Fibroblast of mammary gland (primary cell): Measurements from ENCODE around the gene SLC22A4.
A peak's percentile ranks its signal among the peaks of the same experiment; 100 is the strongest.

Experiments used
- DNase-seq: peaks from one replicate; pipeline ENCODE4 v3.0.0-alpha.2; 2010; ENCODE audit warnings: low read depth
- H3K4me3 ChIP-seq: 2 replicates; pipeline ENCODE4 v1.5.1; 2011; ENCODE audit warnings: low read depth, mild to moderate bottlenecking, low read length, moderate library complexity; ENCODE audit not compliant: control insufficient read depth
- CTCF ChIP-seq: conservative IDR thresholded peaks from 2 replicates; pipeline ENCODE4 v1.5.1; 2011; ENCODE audit warnings: low read depth, low read length, inconsistent platforms; ENCODE audit not compliant: control insufficient read depth, insufficient read depth

Gene SLC22A4

GRCh38 chr5:132291026-132291425 is 3.2 kb upstream of the SLC22A4 start:
- no peak overlapping the region for H3K4me3 ChIP-seq
- no peak for TF ChIP-seq CTCF
- DNase-seq = no peak

GRCh38 chr5:132293066-132293991 is 865 bp upstream of the SLC22A4 start:
- peak; percentile 89 for DNase-seq
- peak overlapping the region; percentile 70 for H3K4me3 ChIP-seq
- no peak for TF ChIP-seq CTCF

GRCh38 chr5:132294728-132295504 is 722 bp downstream of the SLC22A4 start:
- TF ChIP-seq CTCF = no peak
- peak; percentile 85 for DNase-seq
- H3K4me3 ChIP-seq = peak overlapping the region; percentile 70

DNA sequence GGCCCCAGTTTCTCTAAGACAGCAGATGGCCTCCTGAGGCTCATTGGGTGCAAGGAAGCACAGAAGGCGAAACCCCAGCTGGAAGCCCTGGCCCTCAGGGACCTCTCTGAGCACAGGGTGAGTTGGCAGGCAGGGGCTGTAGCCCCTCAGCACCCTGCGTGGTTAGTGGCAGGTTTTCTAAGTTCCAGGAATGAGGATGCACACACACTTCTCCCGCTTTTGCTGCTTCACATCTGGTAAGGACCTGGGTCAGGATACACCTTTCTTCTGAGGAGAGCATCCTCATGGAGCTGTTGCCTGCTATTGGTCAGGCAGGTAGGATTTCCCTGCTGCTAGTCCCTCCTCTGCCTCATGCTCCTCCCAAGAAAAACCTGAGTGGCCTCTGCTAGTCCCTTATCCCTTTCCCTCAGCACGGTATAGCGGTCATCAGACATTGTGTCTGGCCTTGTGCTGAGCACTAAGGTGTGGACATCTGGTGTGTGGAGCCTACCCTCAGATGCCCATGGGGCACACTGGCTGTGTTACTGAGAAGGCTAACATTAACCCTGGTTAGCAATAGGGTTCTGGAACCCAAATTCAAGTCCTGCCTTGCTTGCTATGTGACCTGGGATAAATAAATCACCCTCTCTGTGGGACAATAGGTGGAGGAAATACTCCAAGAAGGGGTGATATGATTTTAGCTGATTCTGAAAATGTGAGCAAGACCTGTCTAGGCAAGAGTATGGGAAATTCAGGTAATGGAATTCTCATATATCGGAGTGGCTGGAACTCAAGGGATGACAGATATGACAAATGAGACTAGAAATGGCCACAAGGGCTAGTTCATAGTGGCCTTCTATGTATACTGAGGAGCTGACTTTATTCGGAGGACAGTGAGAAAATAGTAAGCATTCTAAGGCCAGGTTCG is 1.6 kb downstream of the SLC22A4 start:
- no peak for TF ChIP-seq CTCF

GRCh38 chr5:132296412-132297016 is 2.3 kb downstream of the SLC22A4 start:
- H3K4me3 ChIP-seq = no peak overlapping the region
- TF ChIP-seq CTCF = no peak
- peak; percentile 51 for DNase-seq

More for the DNA sequence above, 1.6 kb downstream of the SLC22A4 start:
- DNase-seq = no peak
- H3K4me3 ChIP-seq = peak overlapping the region; percentile 70
